Uterus (tissue), 4 donors: ENCODE results near the gene CHRM4. TPM values are rescaled to one million over a fixed set of nuclear protein-coding genes. Genes with fewer than 3 reads are reported as not detected.

Experiments
- DNase-seq, 2 donors: peaks; one replicate each; pipeline ENCODE4 v3.0.0-alpha.2; 2019 to 2020
- H3K27ac ChIP-seq, 2 donors: fragments of 200-600 bp; sonication (generic); 1 replicate in 1 of 2; 2 replicates in 1 of 2; pipeline ENCODE4 v1.5.1; 2016 to 2018
- H3K27me3 ChIP-seq, 2 donors: fragments of 200-600 bp; sonication (generic); one replicate each; pipeline ENCODE4 v1.5.1; 2018 to 2019; ENCODE audit warnings: control low read depth in 1 of 2
- H3K36me3 ChIP-seq, 2 donors: fragments of 200-600 bp; sonication (generic); one replicate each; pipeline ENCODE4 v1.5.1; 2019; ENCODE audit warnings: control low read depth in 1 of 2
- H3K4me1 ChIP-seq, 2 donors: fragments of 200-600 bp; sonication (generic); one replicate each; pipeline ENCODE4 v1.5.1; 2018 to 2019; ENCODE audit warnings: control low read depth in 1 of 2
- H3K4me3 ChIP-seq, 2 donors: fragments of 200-600 bp; sonication (generic); 1 replicate in 1 of 2; 2 replicates in 1 of 2; pipeline ENCODE4 v1.5.1; 2018 to 2019; ENCODE audit warnings: mild to moderate bottlenecking in 1 of 2
- H3K9me3 ChIP-seq, 2 donors: fragments of 200-600 bp; sonication (generic); one replicate each; pipeline ENCODE4 v1.5.1; 2019; ENCODE audit warnings: control low read depth in 1 of 2
- CTCF ChIP-seq, 4 experiments: fragments of 200-600 bp in 2 of 4; fragments of 450-650 bp in 2 of 4; sonication (generic) in 2 of 4; IDR thresholded peaks; one replicate each; pipeline ENCODE4 v1.5.1; 2016 to 2019; ENCODE audit warnings: antibody characterized with exemption in 4 of 4, mild to moderate bottlenecking in 2 of 4, moderate library complexity in 1 of 4
- POLR2A ChIP-seq, 2 donors: fragments of 450-650 bp; IDR thresholded peaks; one replicate each; pipeline ENCODE4 v1.6.1; 2016; ENCODE audit warnings: antibody characterized with exemption in 2 of 2, mild to moderate bottlenecking in 1 of 2, moderate library complexity in 1 of 2
- intact Hi-C: fragments of 100-400 bp; cut with DNase I; formaldehyde crosslinking; loops from one replicate; pipeline ENCODE4 v1.15.1; 2023; ENCODE audit warnings: low total_unique reads
- total RNA-seq, 4 donors: library from RNA; depleted of rRNA in 3 of 4; stranded (reverse); fragments of >200 nt in 3 of 4; gene quantifications; one replicate each; pipeline versions ENCODE4 v1.1.0 to v1.2.4, GENCODE V29; 2014 to 2023
- donor health status: DM: yes; HTN: yes; CAD: no.

CHRM4 gene
- total RNA-seq, 4 donors from 2014 or later: 0.14 to 0.67 TPM; not detected in 2

- H3K4me1 ChIP-seq: peaks cover 0 to 33% of the 10 kb centered on the region in 2 donors
- no peak overlapping the region for H3K4me3 ChIP-seq
- TF ChIP-seq CTCF (IDR thresholded peaks at IDR 0.05) (no peak), POLR2A (IDR thresholded peaks at IDR 0.05) (no peak)
- H3K36me3 ChIP-seq: no peaks in the 10 kb centered on the region
- H3K9me3 ChIP-seq: no peaks in the 10 kb centered on the region
- peaks cover 19 to 22% of the 10 kb centered on the region in 2 donors for H3K27me3 ChIP-seq
- intact Hi-C loops: no loop called here
- H3K27ac ChIP-seq: no peak overlapping the region
- DNase-seq: no peak
These were observed 4.9 kb downstream of the CHRM4 start for GRCh38 chr11:46386674-46387073.

DNA sequence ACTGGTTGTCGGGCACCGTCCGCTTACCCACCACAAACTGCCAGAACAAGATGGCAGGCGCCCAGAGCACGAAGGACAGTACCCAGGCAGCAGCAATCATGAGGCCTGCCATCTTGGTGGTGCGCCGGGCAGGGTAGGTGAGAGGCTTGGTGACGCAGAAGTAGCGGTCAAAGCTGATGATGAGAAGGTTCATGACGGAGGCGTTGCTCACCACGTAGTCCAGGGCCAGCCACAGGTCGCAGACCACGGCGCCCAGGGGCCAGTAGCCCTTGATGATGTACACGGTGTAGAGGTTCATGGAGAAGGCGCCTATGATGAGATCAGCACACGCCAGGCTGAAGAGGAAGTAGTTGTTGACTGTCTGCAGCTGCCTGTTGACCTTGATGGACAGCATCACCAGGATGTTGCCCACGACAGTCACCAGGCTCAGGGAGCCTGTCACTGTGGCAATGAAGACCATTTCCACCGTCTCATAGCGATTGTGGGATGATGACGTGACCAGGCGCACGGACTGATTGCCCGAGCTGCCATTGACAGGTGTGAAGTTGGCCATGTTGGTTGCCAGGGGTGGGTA lies 5.5 kb downstream of the CHRM4 start:
- Histone ChIP-seq H3K9me3 (no peaks in the 10 kb centered on the region), H3K27me3 (peaks cover 16 to 20% of the 10 kb centered on the region in 2 donors), H3K27ac (no peak overlapping the region), H3K36me3 (no peaks in the 10 kb centered on the region), H3K4me1 (peaks cover 0 to 29% of the 10 kb centered on the region in 2 donors), H3K4me3 (no peak overlapping the region)
- no peak for TF ChIP-seq POLR2A (IDR thresholded peaks at IDR 0.05)
- no peak for TF ChIP-seq CTCF (IDR thresholded peaks at IDR 0.05)
- no peak for DNase-seq
- intact Hi-C loops: no loop called here

DNA sequence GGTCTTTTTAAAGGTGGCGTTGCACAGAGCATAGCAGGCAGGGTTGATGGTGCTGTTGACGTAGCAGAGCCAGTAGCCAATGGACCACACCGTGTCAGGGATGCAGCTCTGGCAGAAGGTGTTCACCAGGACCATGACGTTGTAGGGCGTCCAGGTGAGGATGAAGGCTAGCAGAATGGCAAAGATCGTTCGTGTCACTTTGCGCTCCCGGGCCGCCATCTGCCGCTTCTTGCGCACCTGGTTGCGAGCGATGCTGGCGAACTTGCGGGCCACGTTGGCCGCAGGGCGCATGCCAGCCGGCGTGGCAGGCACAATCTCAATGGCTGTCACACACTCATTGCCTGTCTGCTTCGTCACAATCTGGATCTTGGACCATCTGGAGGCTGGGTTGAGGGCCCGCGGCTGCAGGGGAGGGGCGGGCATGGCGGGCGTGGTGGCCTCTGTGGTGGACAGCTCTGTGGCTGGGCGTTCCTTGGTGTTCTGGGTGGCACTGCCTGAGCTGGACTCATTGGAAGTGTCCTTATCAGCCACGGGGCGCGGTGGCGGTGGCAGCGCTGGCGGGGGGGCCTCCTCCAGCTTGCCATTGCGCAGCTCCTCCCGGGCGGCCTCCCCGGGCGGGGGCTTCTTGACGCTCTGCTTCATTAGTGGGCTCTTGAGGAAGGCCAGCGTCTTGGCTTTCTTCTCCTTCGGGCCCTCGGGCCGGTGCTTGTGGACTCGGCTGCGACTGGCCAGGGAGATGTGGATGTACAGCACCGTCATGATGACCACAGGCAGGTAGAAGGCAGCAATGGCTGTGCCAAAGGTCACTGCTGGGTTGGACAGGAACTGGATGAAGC lies 6.2 kb downstream of the CHRM4 start:
- Histone ChIP-seq H3K4me3 (no peak overlapping the region), H3K36me3 (no peaks in the 10 kb centered on the region), H3K27me3 (peaks cover 9 to 15% of the 10 kb centered on the region in 2 donors), H3K9me3 (no peaks in the 10 kb centered on the region), H3K27ac (no peak overlapping the region), H3K4me1 (peaks cover 0 to 22% of the 10 kb centered on the region in 2 donors)
- TF ChIP-seq CTCF (IDR thresholded peaks at IDR 0.05) (no peak), POLR2A (IDR thresholded peaks at IDR 0.05) (no peak)
- intact Hi-C loops: no loop called here
- DNase-seq: no peak

GRCh38 chr11:46383974-46384701 lies 7.4 kb downstream of the CHRM4 start:
- TF ChIP-seq CTCF (IDR thresholded peaks at IDR 0.05): no peak
- no peak for TF ChIP-seq POLR2A (IDR thresholded peaks at IDR 0.05)
- H3K27ac ChIP-seq: no peak overlapping the region
- H3K27me3 ChIP-seq: peaks cover 0 to 3% of the 10 kb centered on the region in 2 donors
- no peak for DNase-seq
- H3K4me1 ChIP-seq: peaks cover 0 to 10% of the 10 kb centered on the region in 2 donors
- H3K4me3 ChIP-seq: no peak overlapping the region
- H3K9me3 ChIP-seq: no peaks in the 10 kb centered on the region
- intact Hi-C loops: no loop called here
- no peaks in the 10 kb centered on the region for H3K36me3 ChIP-seq

- Histone ChIP-seq H3K27me3 (no peaks in the 10 kb centered on the region), H3K27ac (no peak overlapping the region), H3K4me1 (peaks cover 0 to 9% of the 10 kb centered on the region in 2 donors), H3K9me3 (no peaks in the 10 kb centered on the region), H3K4me3 (no peak overlapping the region), H3K36me3 (no peaks in the 10 kb centered on the region)
- intact Hi-C loops: no loop called here
- TF ChIP-seq POLR2A (IDR thresholded peaks at IDR 0.05) (no peak), CTCF (IDR thresholded peaks at IDR 0.05) (no peak)
- no peak for DNase-seq
These were observed 8.2 kb downstream of the CHRM4 start for GRCh38 chr11:46383404-46383758.
